ENCODE measurements around the gene MAST3.

DNA sequence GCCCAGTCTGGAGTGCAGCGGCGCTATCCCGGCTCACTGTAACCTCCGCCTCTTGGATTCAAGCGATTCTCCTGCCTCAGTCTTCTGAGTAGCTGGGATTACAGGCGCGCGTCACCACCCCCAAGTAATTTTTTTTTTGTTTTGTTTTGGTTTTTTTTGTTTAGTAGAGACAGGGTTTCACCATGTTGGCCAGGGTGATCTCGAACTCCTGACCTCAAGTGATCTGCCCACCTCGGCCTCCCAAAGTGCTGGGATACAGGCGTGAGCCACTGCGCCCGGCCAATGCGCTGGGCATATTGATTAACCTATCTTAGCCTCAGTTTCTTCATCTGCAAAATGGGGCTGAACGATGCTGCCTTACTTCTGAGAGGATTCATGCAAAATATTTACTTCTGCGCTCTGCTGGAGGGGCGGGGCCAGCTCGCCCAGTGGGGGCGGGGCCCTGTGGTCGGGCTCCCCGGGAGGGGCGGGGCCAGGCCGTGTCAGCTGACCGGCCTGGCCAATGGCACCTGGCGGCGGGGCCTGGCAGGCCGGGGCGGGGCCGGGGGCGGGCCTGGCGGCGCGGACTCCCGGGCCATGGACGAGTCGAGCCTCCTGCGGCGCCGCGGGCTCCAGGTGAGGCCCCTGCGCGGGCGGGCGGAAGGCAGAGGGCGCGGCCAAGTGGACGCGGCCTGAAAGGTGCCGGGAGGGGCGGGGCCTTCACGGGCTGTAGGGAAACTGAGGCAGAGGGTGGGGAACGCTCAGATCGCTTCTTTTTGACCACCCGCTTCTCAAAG, at the start of gene MAST3:
- TF ChIP-seq, protein P1, sequence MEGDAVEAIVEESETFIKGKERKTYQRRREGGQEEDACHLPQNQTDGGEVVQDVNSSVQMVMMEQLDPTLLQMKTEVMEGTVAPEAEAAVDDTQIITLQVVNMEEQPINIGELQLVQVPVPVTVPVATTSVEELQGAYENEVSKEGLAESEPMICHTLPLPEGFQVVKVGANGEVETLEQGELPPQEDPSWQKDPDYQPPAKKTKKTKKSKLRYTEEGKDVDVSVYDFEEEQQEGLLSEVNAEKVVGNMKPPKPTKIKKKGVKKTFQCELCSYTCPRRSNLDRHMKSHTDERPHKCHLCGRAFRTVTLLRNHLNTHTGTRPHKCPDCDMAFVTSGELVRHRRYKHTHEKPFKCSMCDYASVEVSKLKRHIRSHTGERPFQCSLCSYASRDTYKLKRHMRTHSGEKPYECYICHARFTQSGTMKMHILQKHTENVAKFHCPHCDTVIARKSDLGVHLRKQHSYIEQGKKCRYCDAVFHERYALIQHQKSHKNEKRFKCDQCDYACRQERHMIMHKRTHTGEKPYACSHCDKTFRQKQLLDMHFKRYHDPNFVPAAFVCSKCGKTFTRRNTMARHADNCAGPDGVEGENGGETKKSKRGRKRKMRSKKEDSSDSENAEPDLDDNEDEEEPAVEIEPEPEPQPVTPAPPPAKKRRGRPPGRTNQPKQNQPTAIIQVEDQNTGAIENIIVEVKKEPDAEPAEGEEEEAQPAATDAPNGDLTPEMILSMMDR (IDR thresholded peaks at IDR 0.05), result peak in 1 of 6 experiments; percentile 9
- no peak for TF ChIP-seq POLR2A (IDR thresholded peaks at IDR 0.05)
